Measurements from ENCODE around the gene GSTCD.

The GSTCD gene

GRCh38 chr4:105895583-105896460 is 187.2 kb downstream of the GSTCD start (continued):
- TF ChIP-seq ZNF174 (tag by site-specific recombination; IDR thresholded peaks at IDR 0.05), result no peak
- TF ChIP-seq ZNF404 (tag by site-specific recombination; IDR thresholded peaks at IDR 0.05), result no peak
- TF ChIP-seq, protein P1, sequence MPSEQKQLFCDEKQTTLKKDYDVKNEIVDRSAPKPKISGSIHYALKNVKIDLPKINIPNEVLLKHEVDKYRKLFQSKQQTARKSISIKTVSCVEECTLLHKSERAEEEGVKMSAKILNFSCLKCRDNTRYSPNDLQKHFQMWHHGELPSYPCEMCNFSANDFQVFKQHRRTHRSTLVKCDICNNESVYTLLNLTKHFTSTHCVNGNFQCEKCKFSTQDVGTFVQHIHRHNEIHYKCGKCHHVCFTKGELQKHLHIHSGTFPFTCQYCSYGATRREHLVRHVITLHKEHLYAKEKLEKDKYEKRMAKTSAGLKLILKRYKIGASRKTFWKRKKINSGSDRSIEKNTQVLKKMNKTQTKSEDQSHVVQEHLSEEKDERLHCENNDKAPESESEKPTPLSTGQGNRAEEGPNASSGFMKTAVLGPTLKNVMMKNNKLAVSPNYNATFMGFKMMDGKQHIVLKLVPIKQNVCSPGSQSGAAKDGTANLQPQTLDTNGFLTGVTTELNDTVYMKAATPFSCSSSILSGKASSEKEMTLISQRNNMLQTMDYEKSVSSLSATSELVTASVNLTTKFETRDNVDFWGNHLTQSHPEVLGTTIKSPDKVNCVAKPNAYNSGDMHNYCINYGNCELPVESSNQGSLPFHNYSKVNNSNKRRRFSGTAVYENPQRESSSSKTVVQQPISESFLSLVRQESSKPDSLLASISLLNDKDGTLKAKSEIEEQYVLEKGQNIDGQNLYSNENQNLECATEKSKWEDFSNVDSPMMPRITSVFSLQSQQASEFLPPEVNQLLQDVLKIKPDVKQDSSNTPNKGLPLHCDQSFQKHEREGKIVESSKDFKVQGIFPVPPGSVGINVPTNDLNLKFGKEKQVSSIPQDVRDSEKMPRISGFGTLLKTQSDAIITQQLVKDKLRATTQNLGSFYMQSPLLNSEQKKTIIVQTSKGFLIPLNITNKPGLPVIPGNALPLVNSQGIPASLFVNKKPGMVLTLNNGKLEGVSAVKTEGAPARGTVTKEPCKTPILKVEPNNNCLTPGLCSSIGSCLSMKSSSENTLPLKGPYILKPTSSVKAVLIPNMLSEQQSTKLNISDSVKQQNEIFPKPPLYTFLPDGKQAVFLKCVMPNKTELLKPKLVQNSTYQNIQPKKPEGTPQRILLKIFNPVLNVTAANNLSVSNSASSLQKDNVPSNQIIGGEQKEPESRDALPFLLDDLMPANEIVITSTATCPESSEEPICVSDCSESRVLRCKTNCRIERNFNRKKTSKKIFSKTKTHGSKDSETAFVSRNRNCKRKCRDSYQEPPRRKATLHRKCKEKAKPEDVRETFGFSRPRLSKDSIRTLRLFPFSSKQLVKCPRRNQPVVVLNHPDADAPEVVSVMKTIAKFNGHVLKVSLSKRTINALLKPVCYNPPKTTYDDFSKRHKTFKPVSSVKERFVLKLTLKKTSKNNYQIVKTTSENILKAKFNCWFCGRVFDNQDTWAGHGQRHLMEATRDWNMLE (tag by site-specific recombination; conservative IDR thresholded peaks at IDR 0.05; ENCODE audit: low read depth), result no peak
- TF ChIP-seq ZBTB26 (tag by site-specific recombination; optimal IDR thresholded peaks at IDR 0.05), result peak; percentile 68
- TF ChIP-seq ZNF23 (tag by site-specific recombination; IDR thresholded peaks at IDR 0.05; ENCODE audit: borderline replicate concordance), result no peak
- TF ChIP-seq ZNF830 (tag by site-specific recombination; IDR thresholded peaks at IDR 0.05; ENCODE audit: low read depth), result no peak
- TF ChIP-seq BCL11B (tag by site-specific recombination; IDR thresholded peaks at IDR 0.05; ENCODE audit: low read depth), result no peak
- TF ChIP-seq GLI2 (tag by site-specific recombination; IDR thresholded peaks at IDR 0.05; ENCODE audit: borderline replicate concordance, low read depth), result no peak
- TF ChIP-seq ZFP69B (tag by site-specific recombination; IDR thresholded peaks at IDR 0.05), result no peak
- TF ChIP-seq ZNF777 (tag by site-specific recombination; IDR thresholded peaks at IDR 0.05; ENCODE audit: borderline replicate concordance), result peak; percentile 59
- TF ChIP-seq ZNF473 (tag by site-specific recombination; IDR thresholded peaks at IDR 0.05), result no peak
- no peak for TF ChIP-seq ZNF426 (tag by site-specific recombination; IDR thresholded peaks at IDR 0.05)
- TF ChIP-seq, protein P2, sequence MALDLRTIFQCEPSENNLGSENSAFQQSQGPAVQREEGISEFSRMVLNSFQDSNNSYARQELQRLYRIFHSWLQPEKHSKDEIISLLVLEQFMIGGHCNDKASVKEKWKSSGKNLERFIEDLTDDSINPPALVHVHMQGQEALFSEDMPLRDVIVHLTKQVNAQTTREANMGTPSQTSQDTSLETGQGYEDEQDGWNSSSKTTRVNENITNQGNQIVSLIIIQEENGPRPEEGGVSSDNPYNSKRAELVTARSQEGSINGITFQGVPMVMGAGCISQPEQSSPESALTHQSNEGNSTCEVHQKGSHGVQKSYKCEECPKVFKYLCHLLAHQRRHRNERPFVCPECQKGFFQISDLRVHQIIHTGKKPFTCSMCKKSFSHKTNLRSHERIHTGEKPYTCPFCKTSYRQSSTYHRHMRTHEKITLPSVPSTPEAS (tag by site-specific recombination; IDR thresholded peaks at IDR 0.05), result no peak; the same call in 1 of the 2 replicates
- TF ChIP-seq GLI4 (tag by site-specific recombination; IDR thresholded peaks at IDR 0.05), result no peak
- TF ChIP-seq ZIC2 (tag by site-specific recombination; IDR thresholded peaks at IDR 0.05), result peak; percentile 64
- no peak for TF ChIP-seq ZNF274 (IDR thresholded peaks at IDR 0.05; ENCODE audit: low read length)
- no peak for TF ChIP-seq ZNF274 (tag by site-specific recombination; IDR thresholded peaks at IDR 0.05; ENCODE audit: borderline replicate concordance)
- no peak for TF ChIP-seq ZNF555 (tag by site-specific recombination; conservative IDR thresholded peaks at IDR 0.05)
- no peak for TF ChIP-seq ZBTB8A (tag by site-specific recombination; IDR thresholded peaks at IDR 0.05)
- no peak for TF ChIP-seq ZNF843 (tag by site-specific recombination; IDR thresholded peaks at IDR 0.05)
- peak; percentile 25; the same call in 1 of the 2 replicates for TF ChIP-seq PRDM1 (tag by site-specific recombination; IDR thresholded peaks at IDR 0.05)
- TF ChIP-seq CTCF (tag by site-specific recombination; IDR thresholded peaks at IDR 0.05), result peak; percentile 56
- TF ChIP-seq KLF9 (tag by site-specific recombination; IDR thresholded peaks at IDR 0.05; ENCODE audit: low read depth), result no peak
- TF ChIP-seq ZNF24 (tag by site-specific recombination; IDR thresholded peaks at IDR 0.05), result no peak
- TF ChIP-seq, protein P3, sequence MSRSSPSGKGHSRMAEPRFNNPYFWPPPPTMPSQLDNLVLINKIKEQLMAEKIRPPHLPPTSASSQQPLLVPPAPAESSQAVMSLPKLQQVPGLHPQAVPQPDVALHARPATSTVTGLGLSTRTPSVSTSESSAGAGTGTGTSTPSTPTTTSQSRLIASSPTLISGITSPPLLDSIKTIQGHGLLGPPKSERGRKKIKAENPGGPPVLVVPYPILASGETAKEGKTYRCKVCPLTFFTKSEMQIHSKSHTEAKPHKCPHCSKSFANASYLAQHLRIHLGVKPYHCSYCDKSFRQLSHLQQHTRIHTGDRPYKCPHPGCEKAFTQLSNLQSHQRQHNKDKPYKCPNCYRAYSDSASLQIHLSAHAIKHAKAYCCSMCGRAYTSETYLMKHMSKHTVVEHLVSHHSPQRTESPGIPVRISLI (tag by site-specific recombination; IDR thresholded peaks at IDR 0.05), result no peak
- TF ChIP-seq ZNF416 (tag by site-specific recombination; IDR thresholded peaks at IDR 0.05), result no peak
- TF ChIP-seq YY2 (tag by site-specific recombination; IDR thresholded peaks at IDR 0.05), result no peak
- TF ChIP-seq ZNF140 (tag by site-specific recombination; IDR thresholded peaks at IDR 0.05), result no peak
